Measurements from ENCODE around the gene PINK1. TPM values are rescaled to one million over a fixed set of nuclear protein-coding genes. Genes with fewer than 3 reads are reported as not detected.

The PINK1 gene
- total RNA-seq, 1 donor from 2014 or later = 57.7 TPM

DNA sequence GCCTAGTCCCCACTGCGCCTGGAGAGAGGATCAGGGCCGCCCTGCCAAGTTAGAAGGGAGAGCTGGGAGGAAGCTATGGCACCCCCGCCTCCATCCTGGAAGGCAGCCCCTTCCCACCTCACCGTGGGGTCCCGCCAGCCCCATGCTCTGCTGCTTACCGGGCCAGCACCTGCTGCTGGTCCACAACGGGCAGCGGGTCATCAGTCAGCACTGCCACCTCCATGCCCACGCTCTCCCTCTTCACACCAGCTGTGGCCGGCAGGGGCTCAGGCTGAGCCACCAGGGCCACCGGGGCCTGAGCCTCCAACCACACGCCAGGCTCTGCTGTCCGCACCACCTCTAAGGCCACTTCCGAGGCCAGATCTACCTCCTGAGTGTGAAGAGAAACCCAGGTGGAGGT is 51.4 kb downstream of the PINK1 start:
- TF ChIP-seq, protein P1, sequence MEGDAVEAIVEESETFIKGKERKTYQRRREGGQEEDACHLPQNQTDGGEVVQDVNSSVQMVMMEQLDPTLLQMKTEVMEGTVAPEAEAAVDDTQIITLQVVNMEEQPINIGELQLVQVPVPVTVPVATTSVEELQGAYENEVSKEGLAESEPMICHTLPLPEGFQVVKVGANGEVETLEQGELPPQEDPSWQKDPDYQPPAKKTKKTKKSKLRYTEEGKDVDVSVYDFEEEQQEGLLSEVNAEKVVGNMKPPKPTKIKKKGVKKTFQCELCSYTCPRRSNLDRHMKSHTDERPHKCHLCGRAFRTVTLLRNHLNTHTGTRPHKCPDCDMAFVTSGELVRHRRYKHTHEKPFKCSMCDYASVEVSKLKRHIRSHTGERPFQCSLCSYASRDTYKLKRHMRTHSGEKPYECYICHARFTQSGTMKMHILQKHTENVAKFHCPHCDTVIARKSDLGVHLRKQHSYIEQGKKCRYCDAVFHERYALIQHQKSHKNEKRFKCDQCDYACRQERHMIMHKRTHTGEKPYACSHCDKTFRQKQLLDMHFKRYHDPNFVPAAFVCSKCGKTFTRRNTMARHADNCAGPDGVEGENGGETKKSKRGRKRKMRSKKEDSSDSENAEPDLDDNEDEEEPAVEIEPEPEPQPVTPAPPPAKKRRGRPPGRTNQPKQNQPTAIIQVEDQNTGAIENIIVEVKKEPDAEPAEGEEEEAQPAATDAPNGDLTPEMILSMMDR (IDR thresholded peaks at IDR 0.05; ENCODE audit: insufficient read depth, low read length, poor library complexity, severe bottlenecking) = no peak
- no peaks in the 10 kb centered on the region for H3K36me3 ChIP-seq (ENCODE audit: control insufficient read depth, insufficient read depth, low read length)
- DNase-seq (ENCODE audit: low read depth) = no peak

GRCh38 chr1:20685099-20685662 is 51.9 kb downstream of the PINK1 start:
- no peaks in the 10 kb centered on the region for H3K27me3 ChIP-seq (ENCODE audit: control insufficient read depth, insufficient read depth, low read length)
- DNase-seq (ENCODE audit: low read depth) = no peak
- H3K4me3 ChIP-seq (ENCODE audit: low read depth, low read length) = no peak overlapping the region
- no peaks in the 10 kb centered on the region for H3K36me3 ChIP-seq (ENCODE audit: control insufficient read depth, insufficient read depth, low read length)
- TF ChIP-seq, protein P1 (IDR thresholded peaks at IDR 0.05; ENCODE audit: insufficient read depth, low read length, poor library complexity, severe bottlenecking) = no peak

More for the DNA sequence above, 51.4 kb downstream of the PINK1 start:
- no peaks in the 10 kb centered on the region for H3K27me3 ChIP-seq (ENCODE audit: control insufficient read depth, insufficient read depth, low read length)
- H3K4me3 ChIP-seq (ENCODE audit: low read depth, low read length) = no peak overlapping the region

- TF ChIP-seq, protein P1 (IDR thresholded peaks at IDR 0.05; ENCODE audit: insufficient read depth, low read length, poor library complexity, severe bottlenecking) = no peak
- no peak for DNase-seq (ENCODE audit: low read depth)
- Histone ChIP-seq H3K36me3 (ENCODE audit: control insufficient read depth, insufficient read depth, low read length) (no peaks in the 10 kb centered on the region), H3K27me3 (ENCODE audit: control insufficient read depth, insufficient read depth, low read length) (no peaks in the 10 kb centered on the region), H3K4me3 (ENCODE audit: low read depth, low read length) (no peak overlapping the region)
Measured at GRCh38 chr1:20685741-20686140, 52.5 kb downstream of the PINK1 start.

DNA sequence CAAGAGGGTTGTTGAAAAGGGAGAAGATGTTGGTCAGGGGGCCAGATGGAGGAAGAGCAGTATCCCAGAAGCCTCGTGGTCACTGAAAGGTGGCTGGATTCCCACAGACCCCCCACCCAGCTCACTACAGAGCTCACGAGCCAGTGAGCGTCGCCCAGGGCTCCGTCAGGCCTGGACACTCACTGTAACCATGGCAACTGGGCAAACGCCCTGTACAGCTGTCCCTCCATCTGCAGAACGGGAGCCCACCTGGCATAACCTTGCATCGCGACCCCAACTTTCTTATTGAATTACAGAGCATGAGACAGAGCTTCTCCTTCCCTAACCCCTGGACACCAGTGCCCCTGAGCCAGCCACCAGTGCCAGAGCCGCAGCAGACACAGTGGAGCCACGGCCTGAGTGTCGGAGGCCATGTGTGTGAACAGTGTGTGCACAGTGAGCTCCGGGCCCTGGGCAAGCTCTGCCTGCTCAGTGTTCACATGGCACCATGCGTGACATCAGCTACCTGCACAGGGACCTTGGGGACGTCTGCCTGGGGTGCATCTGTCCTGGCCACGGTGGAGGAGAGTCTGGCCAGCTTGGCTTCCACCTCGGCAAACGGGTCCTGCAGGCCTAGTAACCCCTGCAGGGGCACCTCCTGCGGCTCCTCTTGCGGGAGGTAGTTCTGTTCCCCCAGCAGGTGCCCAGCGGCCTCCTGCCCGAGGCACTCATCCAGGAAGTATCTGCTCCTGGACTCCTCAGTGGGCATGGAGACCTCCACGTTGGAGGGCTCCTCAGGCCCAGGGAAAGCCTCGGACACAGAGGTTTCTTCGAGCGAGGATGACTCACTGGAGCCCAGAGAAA is 53.8 kb downstream of the PINK1 start:
- no peaks in the 10 kb centered on the region for H3K36me3 ChIP-seq (ENCODE audit: control insufficient read depth, insufficient read depth, low read length)
- no peak for DNase-seq (ENCODE audit: low read depth)
- TF ChIP-seq, protein P1 (IDR thresholded peaks at IDR 0.05; ENCODE audit: insufficient read depth, low read length, poor library complexity, severe bottlenecking) = no peak
- H3K27me3 ChIP-seq (ENCODE audit: control insufficient read depth, insufficient read depth, low read length) = no peaks in the 10 kb centered on the region
- no peak overlapping the region for H3K4me3 ChIP-seq (ENCODE audit: low read depth, low read length)

- no peak for DNase-seq (ENCODE audit: low read depth)
- no peak overlapping the region for H3K4me3 ChIP-seq (ENCODE audit: low read depth, low read length)
- no peaks in the 10 kb centered on the region for H3K36me3 ChIP-seq (ENCODE audit: control insufficient read depth, insufficient read depth, low read length)
- TF ChIP-seq, protein P1 (IDR thresholded peaks at IDR 0.05; ENCODE audit: insufficient read depth, low read length, poor library complexity, severe bottlenecking) = no peak
- no peaks in the 10 kb centered on the region for H3K27me3 ChIP-seq (ENCODE audit: control insufficient read depth, insufficient read depth, low read length)
Measured at GRCh38 chr1:20689645-20690056, 56.4 kb downstream of the PINK1 start.
